ENCODE results near the gene MTMR4. TPM values are rescaled to one million over a fixed set of nuclear protein-coding genes. Genes with fewer than 3 reads are reported as not detected.
A peak's percentile ranks its signal among the peaks of the same experiment; 100 is the strongest.

MTMR4 gene
- polyA plus RNA-seq, 1 experiment: 28.3 TPM

- no peak overlapping the region for H3K4me3 ChIP-seq (ENCODE audit: low read depth, low read length)
- H3K9me3 ChIP-seq (ENCODE audit: control insufficient read depth, insufficient read depth, low read length): no peaks in the 10 kb centered on the region
- ChIA-PET POLR2A (interaction anchor here (1.2 kb wide), 1 partner anchor 9 kb away, joined by 5 read pairs; no protein-coding TSS in a partner anchor), CTCF (no interaction called here)
- peak; percentile 35 for TF ChIP-seq CTCF (IDR thresholded peaks at IDR 0.05; ENCODE audit: low read depth, low read length)
- H3K27ac ChIP-seq (ENCODE audit: low read depth, low read length): no peak overlapping the region
- peaks cover 29% of the 10 kb centered on the region for H3K27me3 ChIP-seq (ENCODE audit: control insufficient read depth, insufficient read depth, low read length)
- no peak for DNase-seq (ENCODE audit: low read depth, low spot score)
Observed at GRCh38 chr17:58541249-58541648, 26.8 kb upstream of the MTMR4 start.

GRCh38 chr17:58539698-58540097, 25.3 kb upstream of the MTMR4 start:
- Histone ChIP-seq H3K27me3 (ENCODE audit: control insufficient read depth, insufficient read depth, low read length) (peaks cover 29% of the 10 kb centered on the region), H3K4me3 (ENCODE audit: low read depth, low read length) (no peak overlapping the region), H3K27ac (ENCODE audit: low read depth, low read length) (no peak overlapping the region), H3K9me3 (ENCODE audit: control insufficient read depth, insufficient read depth, low read length) (no peaks in the 10 kb centered on the region)
- no peak for DNase-seq (ENCODE audit: low read depth, low spot score)
- ChIA-PET CTCF (no interaction called here), POLR2A (no interaction called here)
- TF ChIP-seq CTCF (IDR thresholded peaks at IDR 0.05; ENCODE audit: low read depth, low read length): no peak

- no peak overlapping the region for H3K27ac ChIP-seq (ENCODE audit: low read depth, low read length)
- TF ChIP-seq CTCF (IDR thresholded peaks at IDR 0.05; ENCODE audit: low read depth, low read length): no peak
Observed at GRCh38 chr17:58538811-58539409, 24.5 kb upstream of the MTMR4 start.

GRCh38 chr17:58537266-58537665, 22.8 kb upstream of the MTMR4 start:
- Histone ChIP-seq H3K4me3 (ENCODE audit: low read depth, low read length) (no peak overlapping the region), H3K9me3 (ENCODE audit: control insufficient read depth, insufficient read depth, low read length) (no peaks in the 10 kb centered on the region), H3K27ac (ENCODE audit: low read depth, low read length) (no peak overlapping the region), H3K27me3 (ENCODE audit: control insufficient read depth, insufficient read depth, low read length) (peaks cover 32% of the 10 kb centered on the region)
- DNase-seq (ENCODE audit: low read depth, low spot score): no peak
- no peak for TF ChIP-seq CTCF (IDR thresholded peaks at IDR 0.05; ENCODE audit: low read depth, low read length)
- ChIA-PET CTCF (interaction anchor here (1.0 kb wide), 1 partner anchor 40 kb away, joined by 3 read pairs; no protein-coding TSS in a partner anchor), POLR2A (interaction anchor here (0.6 kb wide), 1 partner anchor 15 kb away, joined by 5 read pairs; no protein-coding TSS in a partner anchor)

More at GRCh38 chr17:58538811-58539409, 24.5 kb upstream of the MTMR4 start:
- peaks cover 23% of the 10 kb centered on the region for H3K27me3 ChIP-seq (ENCODE audit: control insufficient read depth, insufficient read depth, low read length)
- DNase-seq (ENCODE audit: low read depth, low spot score): no peak
- H3K9me3 ChIP-seq (ENCODE audit: control insufficient read depth, insufficient read depth, low read length): no peaks in the 10 kb centered on the region
- POLR2A ChIA-PET: interaction anchor here (0.5 to 0.9 kb wide), 2 partner anchors 10 to 92 kb away, joined by 3 to 4 read pairs; no protein-coding TSS in a partner anchor
- no peak overlapping the region for H3K4me3 ChIP-seq (ENCODE audit: low read depth, low read length)
- CTCF ChIA-PET: no interaction called here

- ChIA-PET POLR2A (interaction anchor here (0.6 kb wide), 1 partner anchor 16 kb away, joined by 5 read pairs; no protein-coding TSS in a partner anchor), CTCF (interaction anchor here (1.0 to 1.3 kb wide), 2 partner anchors 41 to 51 kb away, joined by 3 to 4 read pairs; no protein-coding TSS in a partner anchor)
- H3K27me3 ChIP-seq (ENCODE audit: control insufficient read depth, insufficient read depth, low read length): peaks cover 32% of the 10 kb centered on the region
- no peak for DNase-seq (ENCODE audit: low read depth, low spot score)
- no peak overlapping the region for H3K27ac ChIP-seq (ENCODE audit: low read depth, low read length)
- no peak for TF ChIP-seq CTCF (IDR thresholded peaks at IDR 0.05; ENCODE audit: low read depth, low read length)
- no peaks in the 10 kb centered on the region for H3K9me3 ChIP-seq (ENCODE audit: control insufficient read depth, insufficient read depth, low read length)
- no peak overlapping the region for H3K4me3 ChIP-seq (ENCODE audit: low read depth, low read length)
Observed at GRCh38 chr17:58536542-58536941, 22.1 kb upstream of the MTMR4 start.

All from AG04450 (cell line).